ENCODE results near the gene ATF3.

GRCh38 chr1:212609701-212610574 lies 1.4 kb downstream of the ATF3 start:
- TF ChIP-seq POLR2A (IDR thresholded peaks at IDR 0.05; ENCODE audit: extremely low read depth, insufficient read length) (no peak), CTCF (IDR thresholded peaks at IDR 0.05; ENCODE audit: low read depth, low read length) (no peak), MAX (IDR thresholded peaks at IDR 0.05; ENCODE audit: low read depth, low read length) (no peak), MYC (IDR thresholded peaks at IDR 0.05; ENCODE audit: low read depth, low read length) (no peak)
